K562 (cell line): Measurements from ENCODE around the gene TWIST1. TPM values are rescaled to one million over a fixed set of nuclear protein-coding genes. Genes with fewer than 3 reads are reported as not detected.

Source experiments
- ATAC-seq: fragments of 200-7000 bp; cut with Tn5 transposase; 3 replicates; pipeline ENCODE4 v1.9.1; 2020; ENCODE audit warnings: moderate library complexity
- BruUV-seq: library from RNA; stranded (reverse); fragments of 400-500 nt; replicated peaks from 2 replicates; lab custom pipeline; 2021; lab: Mats Ljungman, UMichigan
- CTCF ChIA-PET: fragments of 300-600 bp; formaldehyde crosslinking; extraction: SDS; loops from one replicate; lab custom pipeline; 2021; ENCODE audit warnings: low intra/inter-chr PET ratio; lab: Yijun Ruan, JAX
- POLR2A ChIA-PET: fragments of 300-600, 350-650 bp; sonication (Branson Sonifier 250); formaldehyde crosslinking; extraction: SDS; loops from one replicate; lab custom pipeline; 2021; ENCODE audit warnings: antibody characterized with exemption, inconsistent platforms; lab: Yijun Ruan, JAX
- DNase-seq, 4 experiments: peaks; one replicate each; pipeline versions ENCODE4 v3.0.0 to v3.0.0-alpha.2; 2011 to 2018; ENCODE audit warnings: low spot score in 3 of 4, mixed read lengths in 3 of 4; ENCODE audit errors: extremely low read depth in 1 of 4
- FAIRE-seq: peaks from 2 replicates; lab custom pipeline; 2011; peaks lifted over from hg19 to GRCh38; lab: Jason Lieb, UNC
- H2AFZ ChIP-seq: 2 replicates; pipeline ENCODE4 v1.6.0; 2011; ENCODE audit warnings: low read depth, low read length, control low read depth, inconsistent platforms
- H3K27ac ChIP-seq: fragments of 200-600 bp; 3 replicates; pipeline ENCODE4 v1.8.0; 2011; ENCODE audit warnings: low read depth, mild to moderate bottlenecking, control low read depth, inconsistent platforms, low read length, moderate library complexity, mixed read lengths; ENCODE audit errors: extremely low read depth
- H3K27me3 ChIP-seq, 2 experiments: fragments of 300-600 bp in 1 of 2; 2 replicates in 1 of 2; 3 replicates in 1 of 2; pipeline versions ENCODE4 v1.6.0 to v1.8.0; 2011; ENCODE audit warnings: inconsistent platforms in 2 of 2, low read length in 2 of 2, mild to moderate bottlenecking in 1 of 2, mixed read lengths in 1 of 2, moderate library complexity in 1 of 2; ENCODE audit not compliant: control insufficient read depth in 2 of 2, insufficient read depth in 2 of 2
- H3K36me3 ChIP-seq: fragments of 300-600 bp; 3 replicates; pipeline ENCODE4 v1.8.0; 2011; ENCODE audit warnings: mild to moderate bottlenecking, low read length, inconsistent platforms; ENCODE audit not compliant: control insufficient read depth, insufficient read depth
- H3K4me1 ChIP-seq, 2 experiments: fragments of 200-600 bp in 1 of 2; replicated peaks in 1 of 2; 2 replicates in 1 of 2; 3 replicates in 1 of 2; pipeline versions ENCODE4 v1.5.1 to v1.8.0; 2011; ENCODE audit warnings: inconsistent platforms in 2 of 2, low read length in 2 of 2, mild to moderate bottlenecking in 1 of 2, mixed read lengths in 1 of 2, moderate library complexity in 1 of 2; ENCODE audit not compliant: control insufficient read depth in 2 of 2, insufficient read depth in 2 of 2
- H3K4me2 ChIP-seq: 2 replicates; pipeline ENCODE4 v1.6.1; 2011; ENCODE audit warnings: low read length, control low read depth, inconsistent platforms, mixed read lengths; ENCODE audit not compliant: insufficient read depth
- H3K4me3 ChIP-seq: fragments of 200-600 bp; sonication (generic), shearing (Covaris generic); 2 replicates; pipeline ENCODE4 v1.5.1; 2016; ENCODE audit warnings: control low read depth, inconsistent platforms
- H3K79me2 ChIP-seq: fragments of 200-600 bp; 3 replicates; pipeline ENCODE4 v1.8.0; 2011; ENCODE audit warnings: low read length, inconsistent platforms; ENCODE audit not compliant: control insufficient read depth, insufficient read depth
- H3K9ac ChIP-seq, 2 experiments: 2 replicates each; pipeline versions ENCODE4 v1.6.0 to v1.6.1; 2011; ENCODE audit warnings: low read depth in 2 of 2, low read length in 2 of 2, control low read depth in 1 of 2, inconsistent platforms in 1 of 2, mild to moderate bottlenecking in 1 of 2, mixed read lengths in 1 of 2; ENCODE audit not compliant: insufficient read depth in 1 of 2
- H3K9me1 ChIP-seq: one replicate; pipeline ENCODE4 v1.6.0; 2011; ENCODE audit warnings: inconsistent platforms, mild to moderate bottlenecking, low read length, moderate library complexity; ENCODE audit not compliant: control insufficient read depth, insufficient read depth
- H3K9me3 ChIP-seq: replicated peaks from 2 replicates; pipeline ENCODE4 v1.5.1; 2011; ENCODE audit warnings: low read depth, low read length, inconsistent platforms; ENCODE audit not compliant: control insufficient read depth, insufficient read depth
- H4K20me1 ChIP-seq: replicated peaks from 2 replicates; pipeline ENCODE4 v1.6.1; 2011; ENCODE audit warnings: low read length, inconsistent platforms, mixed read lengths; ENCODE audit not compliant: control insufficient read depth, insufficient read depth
- BACH1 ChIP-seq: fragments of 200-800 bp; sonication (Bioruptor generic); IDR thresholded peaks from 2 replicates; pipeline ENCODE4 v1.6.1; 2016; ENCODE audit warnings: missing genetic modification characterization, missing compliant biosample characterization
- BDP1 ChIP-seq: IDR thresholded peaks from 3 replicates; pipeline ENCODE4 v1.6.1; 2011; ENCODE audit not compliant: insufficient read length, insufficient read depth
- BHLHE40 ChIP-seq: IDR thresholded peaks from 2 replicates; pipeline ENCODE4 v1.6.1; 2011; ENCODE audit warnings: low read length, improper control_type of control experiment
- MAFF ChIP-seq: IDR thresholded peaks from 2 replicates; pipeline ENCODE4 v1.6.1; 2012; ENCODE audit warnings: low read length, improper control_type of control experiment
- NELFE ChIP-seq: IDR thresholded peaks from 2 replicates; pipeline ENCODE4 v1.6.1; 2011; ENCODE audit warnings: mild to moderate bottlenecking; ENCODE audit not compliant: insufficient read depth, insufficient read length
- PHB2 ChIP-seq: fragments of 450-650 bp; IDR thresholded peaks from 2 replicates; pipeline ENCODE4 v1.6.1; 2017; ENCODE audit warnings: low read depth
- RBM25 ChIP-seq: fragments of 200-400 bp; formaldehyde crosslinking; IDR thresholded peaks from 2 replicates; pipeline ENCODE4 v1.6.1; 2018; ENCODE audit warnings: low read length, low read depth, moderate library complexity; ENCODE audit not compliant: severe bottlenecking
- RUNX1 ChIP-seq: sonication (generic); IDR thresholded peaks from 2 replicates; pipeline ENCODE4 v1.6.1; 2016; ENCODE audit warnings: antibody characterized with exemption, low read depth
- TSC22D4 ChIP-seq: fragments of 450-650 bp; IDR thresholded peaks from 2 replicates; pipeline ENCODE4 v1.6.1; 2016; ENCODE audit warnings: missing genetic modification characterization, missing biosample characterization, control low read depth
- XRCC3 ChIP-seq: fragments of 450-650 bp; IDR thresholded peaks from 2 replicates; pipeline ENCODE4 v1.6.1; 2017; ENCODE audit warnings: mild to moderate bottlenecking, moderate library complexity
- ZBTB8A ChIP-seq: fragments of 450-650 bp; IDR thresholded peaks from 2 replicates; pipeline ENCODE4 v1.6.1; 2018; ENCODE audit warnings: mild to moderate bottlenecking, moderate library complexity; ENCODE audit not compliant: partially characterized antibody
- ZNF212 ChIP-seq: fragments of 450-650 bp; formaldehyde crosslinking; IDR thresholded peaks from 2 replicates; pipeline ENCODE4 v1.4.0; 2020; ENCODE audit warnings: mild to moderate bottlenecking
- ZNF232 ChIP-seq: sonication (generic); formaldehyde crosslinking; IDR thresholded peaks from 2 replicates; pipeline ENCODE4 v1.8.0; 2022; ENCODE audit warnings: mild to moderate bottlenecking, missing genetic modification reagents
- ZNF408 ChIP-seq: fragments of 250-450 bp; sonication (Bioruptor Pico); IDR thresholded peaks from 2 replicates; pipeline ENCODE4 v1.4.0; 2020; ENCODE audit warnings: low read depth, mild to moderate bottlenecking, moderate library complexity
- ZSCAN29 ChIP-seq: fragments of 450-650 bp; IDR thresholded peaks from 2 replicates; pipeline ENCODE4 v1.6.1; 2017
- WGBS: fragments of 100-300 bp; shearing (Covaris generic); methylation state at CpG from one replicate; pipeline ENCODE4 v1.1.6; 2016; ENCODE audit warnings: low coverage, mixed read lengths; ENCODE audit not compliant: insufficient coverage; ENCODE audit errors: missing lambda C conversion rate; 5-methylcytosine and 5-hydroxymethylcytosine counted together
- in situ Hi-C: fragments of 300-500 bp; cut with MboI; formaldehyde crosslinking; loops from 4 replicates; pipeline ENCODE4 v1.15.0; 2018; ENCODE audit warnings: inconsistent platforms, mixed read lengths
- intact Hi-C: fragments of 100-400 bp; cut with micrococcal nuclease; formaldehyde crosslinking; loops from 2 replicates; pipeline ENCODE4 v1.14.2; 2022
- polyA plus RNA-seq, 8 experiments: library from polyadenylated mRNA; depleted of rRNA in 4 of 8; stranded (reverse) in 5 of 8; unstranded in 3 of 8; fragments of >200 nt; fragmentation: Nextera tagmentation in 2 of 8; fragmentation: Illumina TruSeq in 1 of 8; extraction: Ambion mirVana in 2 of 8; extraction: Trizol in 1 of 8; gene quantifications; 2 replicates each; pipeline versions ENCODE4 v1.2.1 to v1.2.3, GENCODE V29; 2011 to 2014; ENCODE audit warnings: inconsistent platforms in 1 of 8, missing spikeins in 1 of 8
- total RNA-seq, 7 experiments: library from RNA; depleted of rRNA in 6 of 7; stranded (reverse); fragments of >200 nt in 6 of 7; fragmentation: Illumina TruSeq in 2 of 7; extraction: Trizol in 2 of 7; gene quantifications; 2 replicates each; pipeline versions ENCODE4 v1.2.1 to v1.2.3, GENCODE V29; 2011 to 2021; ENCODE audit warnings: low replicate concordance in 1 of 7
- TF ChIP-seq, protein P1 (sequence below), 3 experiments: fragments of 200-800 bp in 1 of 3; sonication (Bioruptor generic) in 1 of 3; sonication (generic) in 1 of 3; formaldehyde crosslinking in 1 of 3; IDR thresholded peaks; 2 replicates each; pipeline versions ENCODE4 v1.6.1 to v1.8.0; 2016 to 2022; ENCODE audit warnings: mild to moderate bottlenecking in 2 of 3, missing compliant biosample characterization in 2 of 3, missing genetic modification characterization in 2 of 3, missing genetic modification reagents in 1 of 3
- TF ChIP-seq, protein P2 (sequence below): fragments of 450-650 bp; IDR thresholded peaks from 2 replicates; pipeline ENCODE4 v1.6.1; 2016; ENCODE audit warnings: borderline replicate concordance
- TF ChIP-seq, protein P3 (sequence below): sonication (generic); formaldehyde crosslinking; IDR thresholded peaks from 2 replicates; pipeline ENCODE4 v1.8.0; 2023; ENCODE audit warnings: mild to moderate bottlenecking, missing genetic modification reagents
- TF ChIP-seq, protein P4 (sequence below): sonication (generic); formaldehyde crosslinking; IDR thresholded peaks from 2 replicates; pipeline ENCODE4 v1.9.0; 2022; ENCODE audit warnings: mild to moderate bottlenecking, missing genetic modification reagents

The TWIST1 gene
- total and polyA plus RNA-seq, 9 of the 15 experiments (the other 6 are each of a cell fraction or from before 2014, with no cell fraction given): 0.10 to 0.86 (median 0.15) TPM; not detected in 2

DNA sequence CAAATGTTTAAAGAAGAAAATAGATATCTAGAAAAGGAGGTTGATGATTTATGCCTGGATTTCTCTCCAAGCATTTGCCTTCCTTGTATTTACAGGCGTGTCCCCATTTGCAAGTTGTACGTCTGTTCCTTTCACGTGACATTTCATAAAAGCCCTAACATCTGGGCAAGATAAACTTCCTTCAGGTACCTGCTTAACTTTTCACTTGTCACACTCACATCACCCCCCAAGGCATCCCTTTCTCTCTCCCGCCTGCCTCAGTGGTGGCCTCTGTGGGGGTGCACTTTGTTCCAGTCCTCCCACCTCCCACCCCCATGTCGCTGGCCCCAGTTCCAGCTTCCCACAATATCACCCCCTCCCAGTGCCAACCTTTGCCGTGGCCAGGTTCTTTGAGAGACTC is 6.7 kb downstream of the TWIST1 start:
- Histone ChIP-seq H3K36me3 (no peaks in the 10 kb centered on the region), H3K9me1 (no peaks in the 10 kb centered on the region), H3K27me3 (peaks cover 9 to 32% of the 10 kb centered on the region in 2 experiments; a peak in 3 of 5 replicates), H3K4me2 (no peak overlapping the region), H3K4me3 (no peak overlapping the region), H3K9ac (no peak overlapping the region), H3K4me1 (peaks cover 0 to 9% of the 10 kb centered on the region in 2 experiments; a peak in 2 of 5 replicates), H4K20me1 (no peaks in the 10 kb centered on the region), H3K27ac (no peak overlapping the region), H3K79me2 (no peaks in the 10 kb centered on the region), H3K9me3 (no peaks in the 10 kb centered on the region), H2AFZ (no peak overlapping the region)
- BruUV-seq: no TSS peak
- DNase-seq (no peak), FAIRE-seq (no peak), ATAC-seq (no peak)
- ChIA-PET CTCF (no interaction called here), POLR2A (no interaction called here)
- in situ Hi-C loops: no loop called here
- WGBS: 0% methylated on average over 5 of the region's 6 CpGs
- intact Hi-C loops: no loop called here
- no peak for TF ChIP-seq ZNF232
- TF ChIP-seq ZSCAN29: no peak
- TF ChIP-seq NELFE: no peak
- no peak for TF ChIP-seq RBM25
- TF ChIP-seq BACH1 (tag): no peak
- TF ChIP-seq, protein P1, sequence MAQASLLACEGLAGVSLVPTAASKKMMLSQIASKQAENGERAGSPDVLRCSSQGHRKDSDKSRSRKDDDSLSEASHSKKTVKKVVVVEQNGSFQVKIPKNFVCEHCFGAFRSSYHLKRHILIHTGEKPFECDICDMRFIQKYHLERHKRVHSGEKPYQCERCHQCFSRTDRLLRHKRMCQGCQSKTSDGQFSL (CRISPR knock-in tag; IDR thresholded peaks at IDR 0.05): no peak
- TF ChIP-seq, protein P1 (tag; IDR thresholded peaks at IDR 0.05): no peak
- TF ChIP-seq RUNX1: no peak
- TF ChIP-seq XRCC3: no peak
- TF ChIP-seq, protein P2, sequence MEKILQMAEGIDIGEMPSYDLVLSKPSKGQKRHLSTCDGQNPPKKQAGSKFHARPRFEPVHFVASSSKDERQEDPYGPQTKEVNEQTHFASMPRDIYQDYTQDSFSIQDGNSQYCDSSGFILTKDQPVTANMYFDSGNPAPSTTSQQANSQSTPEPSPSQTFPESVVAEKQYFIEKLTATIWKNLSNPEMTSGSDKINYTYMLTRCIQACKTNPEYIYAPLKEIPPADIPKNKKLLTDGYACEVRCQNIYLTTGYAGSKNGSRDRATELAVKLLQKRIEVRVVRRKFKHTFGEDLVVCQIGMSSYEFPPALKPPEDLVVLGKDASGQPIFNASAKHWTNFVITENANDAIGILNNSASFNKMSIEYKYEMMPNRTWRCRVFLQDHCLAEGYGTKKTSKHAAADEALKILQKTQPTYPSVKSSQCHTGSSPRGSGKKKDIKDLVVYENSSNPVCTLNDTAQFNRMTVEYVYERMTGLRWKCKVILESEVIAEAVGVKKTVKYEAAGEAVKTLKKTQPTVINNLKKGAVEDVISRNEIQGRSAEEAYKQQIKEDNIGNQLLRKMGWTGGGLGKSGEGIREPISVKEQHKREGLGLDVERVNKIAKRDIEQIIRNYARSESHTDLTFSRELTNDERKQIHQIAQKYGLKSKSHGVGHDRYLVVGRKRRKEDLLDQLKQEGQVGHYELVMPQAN: no peak
- TF ChIP-seq, protein P3, sequence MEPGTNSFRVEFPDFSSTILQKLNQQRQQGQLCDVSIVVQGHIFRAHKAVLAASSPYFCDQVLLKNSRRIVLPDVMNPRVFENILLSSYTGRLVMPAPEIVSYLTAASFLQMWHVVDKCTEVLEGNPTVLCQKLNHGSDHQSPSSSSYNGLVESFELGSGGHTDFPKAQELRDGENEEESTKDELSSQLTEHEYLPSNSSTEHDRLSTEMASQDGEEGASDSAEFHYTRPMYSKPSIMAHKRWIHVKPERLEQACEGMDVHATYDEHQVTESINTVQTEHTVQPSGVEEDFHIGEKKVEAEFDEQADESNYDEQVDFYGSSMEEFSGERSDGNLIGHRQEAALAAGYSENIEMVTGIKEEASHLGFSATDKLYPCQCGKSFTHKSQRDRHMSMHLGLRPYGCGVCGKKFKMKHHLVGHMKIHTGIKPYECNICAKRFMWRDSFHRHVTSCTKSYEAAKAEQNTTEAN: no peak
- TF ChIP-seq TSC22D4 (tag): no peak
- no peak for TF ChIP-seq BHLHE40
- no peak for TF ChIP-seq ZNF212 (CRISPR knock-in tag)
- TF ChIP-seq ZNF408: no peak
- TF ChIP-seq PHB2: no peak
- TF ChIP-seq BDP1: no peak
- no peak for TF ChIP-seq MAFF
- TF ChIP-seq, protein P4, sequence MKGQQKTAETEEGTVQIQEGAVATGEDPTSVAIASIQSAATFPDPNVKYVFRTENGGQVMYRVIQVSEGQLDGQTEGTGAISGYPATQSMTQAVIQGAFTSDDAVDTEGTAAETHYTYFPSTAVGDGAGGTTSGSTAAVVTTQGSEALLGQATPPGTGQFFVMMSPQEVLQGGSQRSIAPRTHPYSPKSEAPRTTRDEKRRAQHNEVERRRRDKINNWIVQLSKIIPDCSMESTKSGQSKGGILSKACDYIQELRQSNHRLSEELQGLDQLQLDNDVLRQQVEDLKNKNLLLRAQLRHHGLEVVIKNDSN (CRISPR knock-in tag): no peak
- TF ChIP-seq ZBTB8A: no peak
